Panc1 (cell line): ENCODE measurements around the gene LRRC37B. TPM values are rescaled to one million over a fixed set of nuclear protein-coding genes. Genes with fewer than 3 reads are reported as not detected.
A peak's percentile ranks its signal among the peaks of the same experiment; 100 is the strongest.
"Not testable (repeated sequence)": the region's sequence is repeated elsewhere in the genome, so short reads cannot be mapped to it uniquely, and the experiment has no call there.

Experiments used
- ATAC-seq: fragments of 200-7000 bp; cut with Tn5 transposase; 2 replicates; pipeline ENCODE4 v1.9.1; 2020; ENCODE audit warnings: mild to moderate bottlenecking, moderate library complexity
- BruUV-seq: library from RNA; stranded (reverse); fragments of 400-500 nt; replicated peaks from 2 replicates; lab custom pipeline; 2021; lab: Mats Ljungman, UMichigan
- CTCF ChIA-PET: fragments of 300-600 bp; sonication (Branson Sonifier 250); formaldehyde crosslinking; loops from one replicate; lab custom pipeline; 2022; ENCODE audit warnings: antibody characterized with exemption; lab: Charles Lee
- POLR2A ChIA-PET: fragments of 300-600 bp; sonication (Branson Sonifier 250); formaldehyde crosslinking; loops from one replicate; lab custom pipeline; 2022; ENCODE audit warnings: antibody characterized with exemption; lab: Charles Lee
- DNase-seq: peaks from one replicate; pipeline ENCODE4 v3.0.0-alpha.2; 2010; ENCODE audit warnings: low read depth, low spot score
- H3K27ac ChIP-seq: 2 replicates; pipeline ENCODE4 v1.5.1; 2011; ENCODE audit warnings: mild to moderate bottlenecking, low read length, inconsistent platforms
- H3K27me3 ChIP-seq: fragments of 200-500 bp; sonication (Bioruptor generic); 2 replicates; pipeline ENCODE4 v1.6.0; 2014; ENCODE audit warnings: low read length, inconsistent platforms; ENCODE audit not compliant: control insufficient read depth, insufficient read depth
- H3K36me3 ChIP-seq: fragments of 200-500 bp; sonication (Bioruptor generic); 2 replicates; pipeline ENCODE4 v1.5.1; 2014; ENCODE audit warnings: inconsistent platforms, mild to moderate bottlenecking, low read length, moderate library complexity; ENCODE audit not compliant: control insufficient read depth, insufficient read depth
- H3K4me1 ChIP-seq: 2 replicates; pipeline ENCODE4 v1.5.1; 2011; ENCODE audit warnings: inconsistent platforms, mild to moderate bottlenecking, low read length, moderate library complexity; ENCODE audit not compliant: control insufficient read depth, insufficient read depth
- H3K4me3 ChIP-seq, 2 experiments: 2 replicates each; pipeline ENCODE4 v1.5.1; 2011 to 2012; ENCODE audit warnings: low read depth in 2 of 2, low read length in 2 of 2, mild to moderate bottlenecking in 2 of 2, inconsistent platforms in 1 of 2, moderate library complexity in 1 of 2
- H3K9me3 ChIP-seq: fragments of 200-500 bp; sonication (Bioruptor generic); 2 replicates; pipeline ENCODE4 v1.5.1; 2014; ENCODE audit warnings: low read depth, mild to moderate bottlenecking, inconsistent platforms, low read length, moderate library complexity; ENCODE audit not compliant: control insufficient read depth, insufficient read depth
- in situ Hi-C: cut with HindIII; loops from 2 replicates; pipeline ENCODE4 v1.10.0; 2016; ENCODE audit warnings: low sequenced_read_pairs, low pct_unique_long_range_greater_than_20kb
- intact Hi-C: fragments of 100-400 bp; cut with micrococcal nuclease; formaldehyde crosslinking; loops from one replicate; pipeline ENCODE4 v1.10.0; 2022; ENCODE audit not compliant: unreplicated experiment
- total RNA-seq: library from RNA; stranded (reverse); gene quantifications from one replicate; pipeline ENCODE4 v1.2.1, GENCODE V29; 2021; ENCODE audit not compliant: unreplicated experiment

The LRRC37B gene
- total RNA-seq, 1 experiment from 2014 or later, result 24.9 TPM

- H3K27me3 ChIP-seq, DNase-seq, in situ Hi-C loops, intact Hi-C loops, ATAC-seq, H3K36me3 ChIP-seq, BruUV-seq, H3K4me3 ChIP-seq, H3K9me3 ChIP-seq, POLR2A ChIA-PET, H3K27ac ChIP-seq, H3K4me1 ChIP-seq: not testable (repeated sequence)
- CTCF ChIA-PET, result interaction anchor here (0.6 kb wide), 1 partner anchor 83 kb away, joined by 3 read pairs; no protein-coding TSS in a partner anchor
Measured at GRCh38 chr17:32061840-32062239, 54.7 kb downstream of the LRRC37B start.

GRCh38 chr17:32064091-32064490 is 56.9 kb downstream of the LRRC37B start:
- H3K27ac ChIP-seq, H3K27me3 ChIP-seq, H3K9me3 ChIP-seq, H3K4me1 ChIP-seq, H3K4me3 ChIP-seq, CTCF ChIA-PET, DNase-seq, BruUV-seq, ATAC-seq, POLR2A ChIA-PET, H3K36me3 ChIP-seq, in situ Hi-C loops, intact Hi-C loops: not testable (repeated sequence)

GRCh38 chr17:32066123-32066680 is 59.0 kb downstream of the LRRC37B start:
- H3K36me3 ChIP-seq, H3K9me3 ChIP-seq, H3K27me3 ChIP-seq, DNase-seq, H3K4me1 ChIP-seq, POLR2A ChIA-PET, H3K27ac ChIP-seq, intact Hi-C loops, BruUV-seq, CTCF ChIA-PET, H3K4me3 ChIP-seq, ATAC-seq, in situ Hi-C loops: not testable (repeated sequence)

GRCh38 chr17:32066863-32067642 is 59.9 kb downstream of the LRRC37B start:
- H3K36me3 ChIP-seq, H3K9me3 ChIP-seq, CTCF ChIA-PET, H3K4me1 ChIP-seq, DNase-seq, H3K27me3 ChIP-seq, H3K27ac ChIP-seq, H3K4me3 ChIP-seq, BruUV-seq, in situ Hi-C loops, intact Hi-C loops, POLR2A ChIA-PET: not testable (repeated sequence)
- peak; percentile 90 for ATAC-seq

- H3K36me3 ChIP-seq, H3K27ac ChIP-seq, intact Hi-C loops, H3K4me3 ChIP-seq, ATAC-seq, BruUV-seq, in situ Hi-C loops, POLR2A ChIA-PET, H3K27me3 ChIP-seq, H3K9me3 ChIP-seq, DNase-seq, H3K4me1 ChIP-seq, CTCF ChIA-PET: not testable (repeated sequence)
Measured at GRCh38 chr17:32069067-32069466, 61.9 kb downstream of the LRRC37B start.

GRCh38 chr17:32071961-32072360 is 64.8 kb downstream of the LRRC37B start:
- H3K27ac ChIP-seq, BruUV-seq, H3K36me3 ChIP-seq, POLR2A ChIA-PET, ATAC-seq, in situ Hi-C loops, H3K4me1 ChIP-seq, H3K4me3 ChIP-seq, H3K27me3 ChIP-seq, DNase-seq, intact Hi-C loops, H3K9me3 ChIP-seq, CTCF ChIA-PET: not testable (repeated sequence)

GRCh38 chr17:32073131-32073530 is 65.9 kb downstream of the LRRC37B start:
- POLR2A ChIA-PET, CTCF ChIA-PET, DNase-seq, H3K36me3 ChIP-seq, H3K4me1 ChIP-seq, in situ Hi-C loops, H3K4me3 ChIP-seq, intact Hi-C loops, BruUV-seq, H3K27me3 ChIP-seq, H3K9me3 ChIP-seq, ATAC-seq, H3K27ac ChIP-seq: not testable (repeated sequence)
